Stimulated activated CD8-positive, alpha-beta memory T cell treated with anti-CD3 and anti-CD28 coated beads, Interleukin-12 subunit alpha, Interleukin-12 subunit beta, amount 100 ng/mL, for 24 hours (primary cell): Measurements from ENCODE around the gene KRTAP5-8.
A peak's percentile ranks its signal among the peaks of the same experiment; 100 is the strongest.
"Not testable (repeated sequence)": the region's sequence is repeated elsewhere in the genome, so short reads cannot be mapped to it uniquely, and the experiment has no call there.

Experiments
- DNase-seq: peaks from one replicate; pipeline ENCODE4 v3.0.0-alpha.2; 2020; ENCODE audit errors: extremely low read depth

KRTAP5-8 gene

GRCh38 chr11:71537977-71538665 is at the start of gene KRTAP5-8:
Gene KRTAP5-8, plus strand, starts transcription at chr11:71538025. Its CDS starts 31 bp downstream, at chr11:71538056.
- not testable (repeated sequence) for DNase-seq

GRCh38 chr11:71488681-71489270 is 49.0 kb upstream of the KRTAP5-8 start:
- no peak for DNase-seq

- DNase-seq, result peak; percentile 22
Observed at GRCh38 chr11:71489311-71490043, 48.3 kb upstream of the KRTAP5-8 start.

- DNase-seq, result no peak
Observed at GRCh38 chr11:71490044-71490730, 47.6 kb upstream of the KRTAP5-8 start.

- no peak for DNase-seq
Observed at GRCh38 chr11:71490731-71491390, 47.0 kb upstream of the KRTAP5-8 start.

GRCh38 chr11:71491531-71491930 is 46.3 kb upstream of the KRTAP5-8 start:
- no peak for DNase-seq

- no peak for DNase-seq
Observed at GRCh38 chr11:71491940-71492339, 45.9 kb upstream of the KRTAP5-8 start.

- no peak for DNase-seq
Observed at GRCh38 chr11:71495286-71496230, 42.3 kb upstream of the KRTAP5-8 start.

- DNase-seq, result no peak
Observed at GRCh38 chr11:71496421-71496820, 41.4 kb upstream of the KRTAP5-8 start.

GRCh38 chr11:71498091-71498490 is 39.7 kb upstream of the KRTAP5-8 start:
- no peak for DNase-seq

GRCh38 chr11:71499125-71499524 is 38.7 kb upstream of the KRTAP5-8 start:
- no peak for DNase-seq

GRCh38 chr11:71499546-71499945 is 38.3 kb upstream of the KRTAP5-8 start:
- DNase-seq, result no peak

GRCh38 chr11:71500601-71501021 is 37.2 kb upstream of the KRTAP5-8 start:
- DNase-seq, result no peak

- no peak for DNase-seq
Observed at GRCh38 chr11:71501071-71501985, 36.5 kb upstream of the KRTAP5-8 start.

- DNase-seq, result no peak
Observed at GRCh38 chr11:71502026-71502425, 35.8 kb upstream of the KRTAP5-8 start.

GRCh38 chr11:71502871-71503435 is 34.9 kb upstream of the KRTAP5-8 start:
- no peak for DNase-seq

GRCh38 chr11:71504531-71504930 is 33.3 kb upstream of the KRTAP5-8 start:
- no peak for DNase-seq

- DNase-seq, result no peak
Observed at GRCh38 chr11:71505001-71505400, 32.8 kb upstream of the KRTAP5-8 start.

- no peak for DNase-seq
Observed at GRCh38 chr11:71505781-71506180, 32.0 kb upstream of the KRTAP5-8 start.
